IPS DF 6.9 (cell line): ENCODE data around the gene NR1D2.
"Not testable (repeated sequence)": the region's sequence is repeated elsewhere in the genome, so short reads cannot be mapped to it uniquely, and the experiment has no call there.

Source experiments
- DNase-seq: peaks from one replicate; pipeline ENCODE4 v3.0.0-alpha.2; 2013; ENCODE audit warnings: low read depth, low spot score
- H3K27ac ChIP-seq: one replicate; pipeline ENCODE4 v1.5.1; 2013; ENCODE audit warnings: low read length, control low read depth
- H3K27me3 ChIP-seq: 2 replicates; pipeline ENCODE4 v1.6.1; 2013; ENCODE audit warnings: mild to moderate bottlenecking, low read length; ENCODE audit not compliant: control insufficient read depth, insufficient read depth
- H3K36me3 ChIP-seq: 2 replicates; pipeline ENCODE4 v1.6.1; 2013; ENCODE audit warnings: low read length; ENCODE audit not compliant: control insufficient read depth, insufficient read depth
- H3K4me1 ChIP-seq: 2 replicates; pipeline ENCODE4 v1.6.1; 2013; ENCODE audit warnings: low read length; ENCODE audit not compliant: control insufficient read depth, insufficient read depth
- H3K4me3 ChIP-seq: 2 replicates; pipeline ENCODE4 v1.5.1; 2013; ENCODE audit warnings: mild to moderate bottlenecking, low read length
- H3K9me3 ChIP-seq: 2 replicates; pipeline ENCODE4 v1.6.1; 2013; ENCODE audit warnings: low read length, inconsistent platforms; ENCODE audit not compliant: control insufficient read depth, insufficient read depth
- WGBS: extraction: QIAGEN DNeasy Blood & Tissue Kit; methylation state at CpG from one replicate; pipeline ENCODE4 v1.1.7; 2013; ENCODE audit warnings: mixed read lengths, missing lambda C conversion rate; ENCODE audit not compliant: insufficient read length, insufficient coverage; 5-methylcytosine and 5-hydroxymethylcytosine counted together

The NR1D2 gene

DNA sequence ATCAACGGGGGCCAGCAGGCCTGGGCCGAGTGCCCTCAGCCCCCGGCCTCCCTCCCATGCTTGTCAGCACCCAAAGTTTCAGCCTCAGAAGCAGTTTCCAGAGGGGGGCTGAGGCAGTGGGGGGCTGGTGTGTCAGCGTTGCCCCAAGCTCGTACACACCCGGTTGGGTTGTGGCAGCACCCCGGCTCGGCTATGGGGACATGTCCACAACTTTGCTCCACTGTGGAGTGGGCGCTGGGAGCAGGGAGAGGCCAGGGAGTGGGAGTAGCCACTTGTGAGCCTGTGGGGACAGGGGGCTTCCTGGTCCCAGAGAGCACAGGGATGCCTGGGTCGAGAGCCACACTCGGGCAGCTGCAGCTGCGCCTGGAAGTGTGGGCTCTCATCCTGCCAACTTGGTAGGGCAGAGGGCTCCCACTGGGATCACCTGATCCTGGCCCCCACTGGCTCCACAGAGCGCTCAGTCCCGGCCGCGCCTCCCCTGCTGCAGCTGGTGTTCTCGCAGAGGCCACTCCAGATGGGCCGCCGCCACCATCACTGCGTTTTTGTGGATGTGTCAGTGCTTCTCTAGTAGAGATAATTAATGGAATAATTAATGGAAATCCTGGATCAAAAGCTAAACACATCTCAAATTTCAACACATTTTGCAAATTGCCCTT is 75.1 kb downstream of the NR1D2 start:
- H3K27ac ChIP-seq: no peak overlapping the region
- WGBS: no CpG with 5 or more reads among the region's 20 CpGs
- H3K9me3 ChIP-seq: no peaks in the 10 kb centered on the region
- no peak overlapping the region for H3K4me3 ChIP-seq
- no peaks in the 10 kb centered on the region for H3K27me3 ChIP-seq
- no peaks in the 10 kb centered on the region for H3K36me3 ChIP-seq
- DNase-seq: no peak
- no peaks in the 10 kb centered on the region for H3K4me1 ChIP-seq

DNA sequence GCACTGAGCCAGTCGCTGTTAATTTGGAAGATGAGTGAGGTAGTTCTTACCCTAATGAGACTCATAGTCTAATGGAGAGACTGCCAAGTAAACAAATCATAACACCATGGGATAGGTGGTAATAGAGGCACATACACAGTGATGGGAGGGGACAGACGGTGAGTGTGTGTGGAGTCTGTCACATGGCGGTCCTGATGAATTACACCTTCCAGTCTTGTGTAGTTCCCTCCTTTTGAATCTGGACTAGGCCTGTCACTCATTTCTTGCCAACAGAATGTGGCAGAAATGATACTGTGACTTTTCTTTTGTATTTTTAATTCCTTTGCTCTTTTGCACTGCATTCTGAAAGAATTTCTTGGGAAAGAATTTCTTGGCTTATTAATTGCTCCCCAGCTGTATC is 78.1 kb downstream of the NR1D2 start:
- no peaks in the 10 kb centered on the region for H3K9me3 ChIP-seq
- no peak overlapping the region for H3K27ac ChIP-seq
- no peaks in the 10 kb centered on the region for H3K27me3 ChIP-seq
- no peaks in the 10 kb centered on the region for H3K4me1 ChIP-seq
- no peaks in the 10 kb centered on the region for H3K36me3 ChIP-seq
- no peak for DNase-seq
- no CpG with 5 or more reads among the region's 3 CpGs for WGBS
- H3K4me3 ChIP-seq: no peak overlapping the region

DNA sequence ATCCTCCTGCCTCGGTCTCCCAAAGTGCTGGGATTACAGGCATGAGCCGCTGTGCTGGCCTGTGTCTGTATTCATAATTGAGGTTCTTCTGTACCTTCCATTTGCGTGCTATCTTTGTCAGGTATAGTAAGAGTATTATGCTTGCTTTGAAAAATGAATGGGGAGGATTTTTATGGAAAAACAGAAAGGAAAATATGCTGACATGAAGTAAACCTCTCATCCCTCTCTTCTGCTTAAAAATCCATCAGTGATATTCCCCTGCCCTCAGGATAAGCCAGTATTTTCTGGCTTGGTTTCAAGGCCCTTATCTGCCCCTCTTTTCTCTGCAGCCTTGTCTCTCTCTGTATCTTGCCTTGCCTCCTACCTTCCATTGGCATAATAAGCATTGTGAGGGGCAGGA is 80.7 kb downstream of the NR1D2 start:
- no peaks in the 10 kb centered on the region for H3K9me3 ChIP-seq
- H3K27ac ChIP-seq: no peak overlapping the region
- DNase-seq: no peak
- H3K4me3 ChIP-seq: no peak overlapping the region
- no peaks in the 10 kb centered on the region for H3K4me1 ChIP-seq
- WGBS: no CpG with 5 or more reads among the region's 3 CpGs
- H3K27me3 ChIP-seq: no peaks in the 10 kb centered on the region
- no peaks in the 10 kb centered on the region for H3K36me3 ChIP-seq

DNA sequence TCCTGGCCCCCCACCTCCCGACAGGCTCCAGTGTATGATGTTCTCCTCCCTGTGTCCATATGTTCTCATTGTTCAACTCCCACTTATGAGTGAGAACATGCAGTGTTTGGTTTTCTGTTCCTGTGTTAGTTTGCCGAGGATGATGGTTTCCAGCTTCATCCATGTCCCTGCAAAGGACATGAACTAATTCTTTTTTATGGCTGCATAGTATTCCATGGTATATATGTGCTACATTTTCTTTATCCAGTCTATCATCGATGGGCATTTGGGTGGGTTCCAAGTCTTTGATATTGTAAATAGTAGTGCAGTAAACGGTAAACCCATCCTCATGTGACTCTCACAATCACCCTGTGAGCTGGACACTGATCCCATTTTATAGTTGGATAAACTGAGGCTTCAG is 81.6 kb downstream of the NR1D2 start:
- H3K27me3 ChIP-seq, H3K27ac ChIP-seq, H3K4me1 ChIP-seq, DNase-seq, H3K4me3 ChIP-seq, H3K36me3 ChIP-seq, H3K9me3 ChIP-seq: not testable (repeated sequence)
- no CpG with 5 or more reads among the region's 4 CpGs for WGBS

DNA sequence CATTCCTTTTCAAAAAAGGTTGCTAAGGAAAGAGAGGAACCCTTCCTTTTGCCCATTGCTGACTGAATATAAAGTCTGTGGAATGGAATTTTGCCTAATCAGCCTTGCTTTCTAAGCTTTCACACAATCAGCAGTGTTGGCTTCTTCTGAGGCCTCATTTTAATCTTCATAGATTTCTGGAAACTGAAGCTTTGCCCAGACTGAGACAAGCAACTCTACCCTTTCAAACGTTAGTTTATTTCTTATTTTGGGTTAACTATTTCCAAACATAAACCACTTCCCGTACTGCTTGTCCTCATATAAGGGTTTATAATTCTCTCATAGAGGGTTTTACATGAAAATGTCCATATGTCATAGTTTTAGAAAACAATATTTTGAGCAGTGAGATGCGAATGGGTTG is 82.9 kb downstream of the NR1D2 start:
- no CpG with 5 or more reads among the region's 3 CpGs for WGBS
- Histone ChIP-seq H3K4me3 (no peak overlapping the region), H3K9me3 (no peaks in the 10 kb centered on the region), H3K36me3 (no peaks in the 10 kb centered on the region), H3K27ac (no peak overlapping the region), H3K4me1 (no peaks in the 10 kb centered on the region), H3K27me3 (no peaks in the 10 kb centered on the region)
- no peak for DNase-seq
